Progenitor cell of endocrine pancreas (in vitro differentiated cells): Measurements from ENCODE around the gene PROM1. TPM values are rescaled to one million over a fixed set of nuclear protein-coding genes. Genes with fewer than 3 reads are reported as not detected.

Source experiments
- DNase-seq: peaks from one replicate; pipeline ENCODE4 v3.0.0; 2021; ENCODE audit warnings: low spot score; ENCODE audit not compliant: unreplicated experiment
- H3K27ac Mint-ChIP-seq: 2 replicates; pipeline ENCODE4 v1.8.0; 2021; ENCODE audit warnings: mild to moderate bottlenecking, moderate library complexity, mixed read lengths
- H3K27me3 Mint-ChIP-seq: 2 replicates; pipeline ENCODE4 v1.8.0; 2021; ENCODE audit warnings: mixed read lengths
- H3K36me3 Mint-ChIP-seq: 2 replicates; pipeline ENCODE4 v1.8.0; 2022; ENCODE audit warnings: mixed read lengths; ENCODE audit not compliant: insufficient read depth
- H3K4me1 Mint-ChIP-seq: 2 replicates; pipeline ENCODE4 v1.8.0; 2021; ENCODE audit warnings: low read depth, mixed read lengths
- H3K4me3 Mint-ChIP-seq: 2 replicates; pipeline ENCODE4 v1.8.0; 2021; ENCODE audit warnings: low read depth, mild to moderate bottlenecking, moderate library complexity, mixed read lengths
- H3K9me3 Mint-ChIP-seq: 2 replicates; pipeline ENCODE4 v1.8.0; 2021; ENCODE audit warnings: low read depth, mixed read lengths
- CTCF ChIP-seq: fragments of 200-600 bp; sonication (generic); IDR thresholded peaks from one replicate; pipeline ENCODE4 v1.5.0; 2021; ENCODE audit warnings: antibody characterized with exemption, mild to moderate bottlenecking; ENCODE audit not compliant: unreplicated experiment
- total RNA-seq: library from RNA; stranded (reverse); gene quantifications from 2 replicates; pipeline ENCODE4 v1.2.1, GENCODE V29; 2021

The PROM1 gene
- total RNA-seq, 1 donor from 2014 or later, result 105 TPM

- Mint-ChIP-seq H3K4me1 (no peaks in the 10 kb centered on the region), H3K27me3 (peaks cover 7% of the 10 kb centered on the region), H3K9me3 (no peaks in the 10 kb centered on the region), H3K4me3 (no peak overlapping the region), H3K27ac (no peak overlapping the region), H3K36me3 (no peaks in the 10 kb centered on the region)
- DNase-seq, result no peak
- no peak for TF ChIP-seq CTCF
These were observed 141.5 kb downstream of the PROM1 start for GRCh38 chr4:15942283-15942682.

- no peak within 1 kb of the TSS for H3K4me3 Mint-ChIP-seq
- no peaks in the 10 kb centered on the region for H3K4me1 Mint-ChIP-seq
- H3K36me3 Mint-ChIP-seq, result no peaks in the 10 kb centered on the region
- no peak within 1 kb of the TSS for H3K27ac Mint-ChIP-seq
- DNase-seq, result no peak
- no peak for TF ChIP-seq CTCF
- H3K9me3 Mint-ChIP-seq, result no peaks in the 10 kb centered on the region
- H3K27me3 Mint-ChIP-seq, result peaks cover 7% of the 10 kb centered on the region
These were observed 145.2 kb downstream of the PROM1 start, which contains the start of gene FGFBP1 for GRCh38 chr4:15938640-15939039. TSS of gene FGFBP1 (minus strand) at chr4:15938740. CDS start at chr4:15936632, 2,108 bp downstream.

- Mint-ChIP-seq H3K4me1 (no peaks in the 10 kb centered on the region), H3K27ac (no peak overlapping the region), H3K9me3 (no peaks in the 10 kb centered on the region)
These were observed 145.6 kb downstream of the PROM1 start for GRCh38 chr4:15938182-15938581.

GRCh38 chr4:15936495-15936894 lies 147.3 kb downstream of the PROM1 start:
- H3K4me1 Mint-ChIP-seq, result no peaks in the 10 kb centered on the region
- H3K4me3 Mint-ChIP-seq, result no peak overlapping the region
- no peak overlapping the region for H3K27ac Mint-ChIP-seq
- H3K36me3 Mint-ChIP-seq, result no peaks in the 10 kb centered on the region
- H3K9me3 Mint-ChIP-seq, result no peaks in the 10 kb centered on the region
- H3K27me3 Mint-ChIP-seq, result peaks cover 7% of the 10 kb centered on the region
- no peak for DNase-seq
- TF ChIP-seq CTCF, result no peak

More at GRCh38 chr4:15938182-15938581, 145.6 kb downstream of the PROM1 start:
- H3K27me3 Mint-ChIP-seq, result peaks cover 7% of the 10 kb centered on the region
- no peak overlapping the region for H3K4me3 Mint-ChIP-seq
- TF ChIP-seq CTCF, result no peak
- no peaks in the 10 kb centered on the region for H3K36me3 Mint-ChIP-seq
- DNase-seq, result no peak

- H3K27ac Mint-ChIP-seq, result no peak overlapping the region
- no peak overlapping the region for H3K4me3 Mint-ChIP-seq
- H3K9me3 Mint-ChIP-seq, result no peaks in the 10 kb centered on the region
- H3K36me3 Mint-ChIP-seq, result no peaks in the 10 kb centered on the region
- TF ChIP-seq CTCF, result no peak
- H3K4me1 Mint-ChIP-seq, result no peaks in the 10 kb centered on the region
- no peak for DNase-seq
- peaks cover 12% of the 10 kb centered on the region for H3K27me3 Mint-ChIP-seq
These were observed 148.1 kb downstream of the PROM1 start for GRCh38 chr4:15935504-15936402.
